SKM-1 (cell line): Measurements from ENCODE around the gene ACVR2A.
A peak's percentile ranks its signal among the peaks of the same experiment; 100 is the strongest.

Experiments
- DNase-seq: peaks from one replicate; lab custom pipeline; 2025; ENCODE audit not compliant: unreplicated experiment; lab: John Stamatoyannopoulos, UW

Gene ACVR2A

GRCh38 chr2:147854557-147855134 lies 9.8 kb downstream of the ACVR2A start:
- no peak for DNase-seq

GRCh38 chr2:147855316-147855715 lies 10.5 kb downstream of the ACVR2A start:
- DNase-seq, result no peak

- no peak for DNase-seq
Observed at GRCh38 chr2:147855977-147856376, 11.1 kb downstream of the ACVR2A start.

GRCh38 chr2:147860009-147860408 lies 15.2 kb downstream of the ACVR2A start:
- DNase-seq, result no peak

- DNase-seq, result no peak
Observed at GRCh38 chr2:147862859-147863516, 18.2 kb downstream of the ACVR2A start.

- DNase-seq, result no peak
Observed at GRCh38 chr2:147863835-147864234, 19.0 kb downstream of the ACVR2A start.

GRCh38 chr2:147865560-147865959 lies 20.7 kb downstream of the ACVR2A start:
- no peak for DNase-seq

- peak; percentile 81 for DNase-seq
Observed at GRCh38 chr2:147867050-147867449, 22.2 kb downstream of the ACVR2A start.

- DNase-seq, result no peak
Observed at GRCh38 chr2:147869934-147870333, 25.1 kb downstream of the ACVR2A start.

- DNase-seq, result no peak
Observed at GRCh38 chr2:147872967-147873366, 28.1 kb downstream of the ACVR2A start.

GRCh38 chr2:147873859-147874483 lies 29.1 kb downstream of the ACVR2A start:
- no peak for DNase-seq

- DNase-seq, result no peak
Observed at GRCh38 chr2:147879846-147880245, 35.0 kb downstream of the ACVR2A start.

- DNase-seq, result no peak
Observed at GRCh38 chr2:147882631-147883030, 37.8 kb downstream of the ACVR2A start.

GRCh38 chr2:147884830-147885229 lies 40.0 kb downstream of the ACVR2A start:
- DNase-seq, result no peak

GRCh38 chr2:147886136-147886535 lies 41.3 kb downstream of the ACVR2A start:
- no peak for DNase-seq

GRCh38 chr2:147888680-147889079 lies 43.9 kb downstream of the ACVR2A start:
- DNase-seq, result no peak

GRCh38 chr2:147904051-147904450 lies 59.2 kb downstream of the ACVR2A start:
- DNase-seq, result no peak

GRCh38 chr2:147909178-147909577 lies 64.3 kb downstream of the ACVR2A start:
- no peak for DNase-seq

GRCh38 chr2:147910990-147911473 lies 66.2 kb downstream of the ACVR2A start:
- peak; percentile 41 for DNase-seq

- peak; percentile 9 for DNase-seq
Observed at GRCh38 chr2:147913701-147914480, 69.1 kb downstream of the ACVR2A start.

GRCh38 chr2:147916067-147916466 lies 71.2 kb downstream of the ACVR2A start:
- DNase-seq, result no peak

- DNase-seq, result no peak
Observed at GRCh38 chr2:147916723-147917122, 71.9 kb downstream of the ACVR2A start.
